IPS-18a (cell line): ENCODE data around the gene AJM1.

ENCODE experiments used
- H3K27ac ChIP-seq: one replicate; pipeline ENCODE4 v1.5.1; 2013; ENCODE audit warnings: low read length
- H3K27me3 ChIP-seq: one replicate; pipeline ENCODE4 v1.6.1; 2013; ENCODE audit warnings: mild to moderate bottlenecking, low read length; ENCODE audit not compliant: control insufficient read depth, insufficient read depth
- H3K36me3 ChIP-seq: one replicate; pipeline ENCODE4 v1.6.1; 2013; ENCODE audit warnings: low read depth, low read length; ENCODE audit not compliant: control insufficient read depth
- H3K4me1 ChIP-seq: one replicate; pipeline ENCODE4 v1.6.1; 2013; ENCODE audit warnings: low read depth, low read length; ENCODE audit not compliant: control insufficient read depth
- H3K4me3 ChIP-seq: one replicate; pipeline ENCODE4 v1.5.1; 2013; ENCODE audit warnings: low read length
- H3K9ac ChIP-seq: one replicate; pipeline ENCODE4 v1.6.1; 2013; ENCODE audit warnings: mild to moderate bottlenecking, low read length, moderate library complexity
- H3K9me3 ChIP-seq: one replicate; pipeline ENCODE4 v1.6.1; 2013; ENCODE audit warnings: low read depth, low read length; ENCODE audit not compliant: control insufficient read depth

Gene AJM1

DNA sequence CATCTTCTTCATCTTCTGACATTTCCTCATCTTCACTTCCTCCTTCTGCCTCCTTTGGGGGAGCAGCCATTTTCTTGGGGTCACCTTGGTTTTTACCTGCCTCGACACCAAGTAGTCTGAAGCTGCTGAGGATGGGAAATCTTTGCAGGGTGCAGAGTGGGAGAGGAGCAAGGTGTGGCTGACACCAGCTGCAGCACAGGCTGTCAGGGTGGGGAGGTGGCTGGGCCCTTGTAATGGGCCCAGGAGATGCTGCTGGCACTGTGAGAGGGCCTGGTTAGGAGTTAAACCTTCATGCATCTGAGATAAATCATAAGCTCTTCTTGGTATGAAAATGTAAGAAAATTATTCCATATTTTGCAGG lies 26.9 kb upstream of the AJM1 start:
- H3K4me3 ChIP-seq: no peak overlapping the region
- H3K27me3 ChIP-seq: no peaks in the 10 kb centered on the region
- no peaks in the 10 kb centered on the region for H3K9me3 ChIP-seq
- H3K4me1 ChIP-seq: no peaks in the 10 kb centered on the region
- H3K9ac ChIP-seq: no peak overlapping the region
- H3K27ac ChIP-seq: no peak overlapping the region
- peaks cover 7% of the 10 kb centered on the region for H3K36me3 ChIP-seq

DNA sequence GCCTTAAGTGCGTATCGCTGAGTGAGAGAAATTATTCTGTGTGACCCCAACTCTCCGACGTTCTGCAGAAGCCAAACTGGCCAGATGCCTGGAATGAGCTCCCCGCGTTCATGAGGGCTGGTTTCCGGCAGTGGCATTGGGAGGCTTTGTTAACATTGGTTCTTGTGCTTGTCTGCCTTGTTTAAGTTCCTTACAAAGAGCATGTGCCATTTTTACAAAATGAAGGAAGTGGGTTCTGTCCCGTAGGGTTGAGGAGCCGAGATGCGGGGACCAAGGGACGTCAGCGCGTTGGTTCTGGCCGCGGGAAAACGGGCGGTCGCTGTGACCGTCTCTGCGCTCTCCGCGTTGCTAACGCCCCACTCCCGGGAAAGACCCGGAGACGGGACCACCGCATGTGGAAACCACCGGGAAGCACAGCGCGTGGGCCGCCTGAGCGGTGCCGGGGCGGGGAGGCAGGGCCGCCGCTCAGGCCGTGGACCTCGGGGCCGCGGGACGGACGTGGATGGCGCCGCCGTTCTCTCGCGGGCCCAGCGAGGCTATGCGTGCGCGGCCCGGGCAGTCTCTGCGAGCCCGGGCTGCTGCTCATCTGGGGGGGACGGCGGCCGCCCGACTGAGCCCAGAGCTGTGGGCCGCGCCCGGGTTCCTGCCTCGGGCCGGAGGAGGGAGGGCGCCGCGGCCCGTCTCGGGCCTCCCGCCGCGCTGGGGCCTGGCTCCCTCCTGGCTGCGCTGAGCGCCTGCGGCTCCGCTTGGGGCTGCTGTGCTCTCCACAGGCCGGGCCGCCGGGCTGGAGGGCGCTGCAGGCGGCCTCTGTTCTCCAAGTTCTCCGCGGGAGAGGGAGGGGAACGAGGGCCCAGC lies 21.1 kb upstream of the AJM1 start:
- H3K4me3 ChIP-seq: peak overlapping the region; percentile 60

DNA sequence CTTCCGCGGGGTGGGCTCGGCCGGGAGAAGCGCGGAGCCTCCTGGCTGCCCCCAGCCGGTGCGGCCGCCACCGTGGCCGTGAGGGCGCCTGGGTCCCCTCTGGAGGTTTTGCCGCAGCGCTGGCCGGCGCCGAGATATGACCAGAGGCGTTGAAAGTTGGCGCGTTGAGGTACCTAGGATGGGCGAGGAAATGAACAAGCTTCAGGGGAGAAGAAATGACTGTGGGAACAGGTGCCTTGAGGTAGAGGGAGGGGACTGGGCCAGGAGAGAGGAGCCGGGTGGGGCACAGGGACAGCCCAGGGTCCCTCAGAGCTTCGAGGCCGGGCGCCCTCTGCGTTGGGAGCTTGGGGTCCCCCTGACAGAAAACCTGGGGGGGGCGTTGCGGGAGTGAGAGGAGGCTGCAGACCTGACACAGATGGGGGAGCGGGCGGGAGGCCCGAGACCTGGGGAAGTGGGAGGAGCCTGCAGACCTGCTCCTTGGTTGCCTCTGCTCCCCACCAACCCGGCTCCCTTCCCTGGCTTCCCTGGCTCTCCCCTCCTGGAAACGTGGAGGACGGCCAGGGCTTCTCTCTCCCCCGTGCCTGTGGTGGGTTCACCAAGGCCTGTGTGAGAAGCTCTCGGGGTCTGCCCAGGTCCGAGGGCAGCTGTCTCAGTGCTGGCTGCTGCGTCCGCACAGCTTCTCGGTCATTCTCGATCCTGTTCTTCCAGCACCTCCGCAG lies 20.3 kb upstream of the AJM1 start:
- Histone ChIP-seq H3K4me3 (peak overlapping the region; percentile 60), H3K9me3 (no peaks in the 10 kb centered on the region), H3K27ac (no peak overlapping the region), H3K4me1 (peaks cover 5% of the 10 kb centered on the region), H3K27me3 (peaks cover 7% of the 10 kb centered on the region), H3K36me3 (peaks cover 19% of the 10 kb centered on the region), H3K9ac (no peak overlapping the region)

More for the DNA sequence above, 21.1 kb upstream of the AJM1 start:
- H3K9ac ChIP-seq: peak overlapping the region; percentile 12
- no peak overlapping the region for H3K27ac ChIP-seq
- peaks cover 7% of the 10 kb centered on the region for H3K27me3 ChIP-seq
- H3K36me3 ChIP-seq: peaks cover 15% of the 10 kb centered on the region
- H3K4me1 ChIP-seq: peaks cover 5% of the 10 kb centered on the region
- H3K9me3 ChIP-seq: no peaks in the 10 kb centered on the region

DNA sequence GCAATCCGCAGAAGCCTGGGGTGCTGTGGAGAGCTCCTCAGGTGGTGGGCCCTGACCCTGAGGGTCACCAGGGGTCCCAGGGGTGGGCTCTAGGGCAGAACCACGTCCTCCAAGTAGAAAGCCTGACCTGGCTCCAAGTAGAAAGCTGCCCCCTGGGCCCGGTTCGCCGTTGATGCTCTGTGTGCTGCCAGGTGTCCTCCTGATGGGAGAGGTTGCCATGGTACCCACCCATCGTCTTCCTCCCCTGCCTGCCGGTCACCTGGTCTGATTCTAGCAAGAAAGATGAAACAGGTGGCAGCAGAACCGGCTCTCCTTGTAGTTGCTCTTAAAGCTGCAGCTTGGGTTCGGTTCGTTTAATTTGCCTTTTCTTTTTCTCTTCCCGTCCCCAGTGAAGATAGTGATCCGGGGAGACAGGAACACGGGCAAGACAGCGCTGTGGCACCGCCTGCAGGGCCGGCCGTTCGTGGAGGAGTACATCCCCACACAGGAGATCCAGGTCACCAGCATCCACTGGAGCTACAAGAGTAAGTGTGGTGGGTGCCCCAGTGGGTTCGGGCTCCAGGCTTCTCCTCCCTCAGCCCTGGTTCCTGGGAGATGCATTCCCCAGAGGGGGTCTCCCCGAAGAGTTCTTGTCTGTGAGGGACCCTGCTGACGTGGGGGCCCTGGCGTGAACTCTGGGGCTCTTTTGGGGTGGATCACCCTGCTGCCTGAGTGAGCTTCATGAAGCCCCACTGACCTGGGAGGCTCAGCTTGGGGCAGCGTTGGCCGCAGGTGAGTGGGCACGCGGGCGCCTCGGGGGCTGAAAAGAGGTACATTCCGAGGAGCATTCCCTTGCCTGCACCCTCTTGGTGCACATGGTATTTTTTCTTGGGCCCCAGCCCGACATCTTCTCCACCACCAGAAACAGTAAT lies 18.9 kb upstream of the AJM1 start:
- Histone ChIP-seq H3K9me3 (no peaks in the 10 kb centered on the region), H3K4me3 (no peak overlapping the region), H3K9ac (no peak overlapping the region), H3K27ac (no peak overlapping the region), H3K27me3 (peaks cover 7% of the 10 kb centered on the region), H3K36me3 (peaks cover 28% of the 10 kb centered on the region), H3K4me1 (peaks cover 5% of the 10 kb centered on the region)

DNA sequence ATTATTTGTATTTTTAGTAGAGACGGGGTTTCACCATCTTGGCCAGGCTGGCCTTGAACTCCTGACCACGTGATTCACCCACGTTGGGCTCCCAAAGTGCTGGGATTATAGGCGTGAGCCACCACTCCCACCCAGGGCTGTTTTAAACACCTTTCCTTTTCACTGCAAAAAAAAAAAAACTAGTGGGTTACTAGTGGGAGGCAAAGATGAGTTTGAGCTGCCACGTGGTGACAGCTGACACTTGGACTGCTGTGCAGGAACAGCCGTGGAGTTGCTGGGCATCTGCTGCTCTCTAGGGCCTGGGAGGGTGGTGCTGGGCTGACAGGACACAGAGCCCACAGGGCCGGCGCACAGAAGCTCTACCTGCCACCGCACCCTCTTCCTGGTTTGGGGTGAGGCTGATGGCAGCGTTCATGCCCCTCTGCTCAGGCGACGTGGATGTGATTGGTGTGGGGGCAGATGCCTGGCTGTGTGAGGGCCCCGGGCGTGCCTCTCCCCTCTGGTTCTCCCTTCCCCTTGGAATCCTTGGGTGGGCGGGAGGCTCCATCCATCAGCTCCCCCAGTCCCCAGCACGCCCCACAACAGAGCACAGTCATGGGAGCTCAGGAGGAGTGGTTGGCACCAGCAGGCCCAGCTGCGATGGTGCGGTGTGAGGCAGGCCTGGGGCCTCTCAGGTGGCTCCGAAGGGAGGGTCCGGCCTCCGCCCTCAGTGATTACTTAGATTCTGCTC lies 17.6 kb upstream of the AJM1 start:
- Histone ChIP-seq H3K4me1 (peaks cover 5% of the 10 kb centered on the region), H3K9me3 (no peaks in the 10 kb centered on the region), H3K27ac (no peak overlapping the region), H3K36me3 (peaks cover 38% of the 10 kb centered on the region), H3K4me3 (no peak overlapping the region), H3K9ac (no peak overlapping the region), H3K27me3 (peaks cover 7% of the 10 kb centered on the region)

DNA sequence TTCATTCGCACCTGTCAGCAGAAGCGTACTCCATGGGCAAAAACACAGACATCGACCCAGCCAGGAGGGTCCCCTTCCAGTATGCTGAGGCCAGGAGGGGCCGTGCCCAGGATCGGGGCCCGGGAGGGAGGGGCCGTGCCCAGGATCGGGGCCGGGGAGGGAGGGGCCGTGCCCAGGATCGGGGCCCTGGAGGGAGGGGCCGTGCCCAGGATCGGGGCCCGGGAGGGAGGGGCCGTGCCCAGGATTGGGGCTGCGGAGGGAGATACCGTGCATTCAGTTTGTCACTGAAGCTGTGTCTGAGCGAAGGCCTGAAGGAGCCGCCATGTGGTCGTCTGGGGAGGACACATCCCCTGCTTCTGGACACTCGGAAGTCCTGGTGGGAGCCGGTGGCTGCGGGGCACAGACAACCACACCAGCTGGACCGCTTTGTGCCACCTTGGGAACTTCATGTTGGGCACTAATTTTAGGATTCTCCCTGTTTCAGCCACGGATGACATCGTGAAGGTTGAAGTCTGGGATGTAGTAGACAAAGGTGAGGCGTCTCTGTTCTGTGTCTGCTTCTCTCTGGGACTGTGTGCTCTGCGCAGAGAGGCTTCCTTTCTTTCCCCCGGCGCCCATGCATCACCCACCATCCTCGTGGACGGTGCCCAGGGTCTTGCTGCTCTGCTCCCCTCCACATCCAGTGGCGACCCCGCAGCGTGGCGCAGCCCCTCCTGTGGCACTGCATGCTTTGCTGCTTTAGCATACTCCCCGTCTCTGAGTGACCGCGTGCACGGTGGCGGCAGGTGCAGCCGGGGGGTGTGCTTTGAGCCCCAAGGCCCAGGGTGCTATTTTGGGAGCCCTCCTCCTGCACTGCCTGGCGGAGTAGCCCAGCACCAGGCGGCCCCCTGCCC lies 16.7 kb upstream of the AJM1 start:
- Histone ChIP-seq H3K4me3 (no peak overlapping the region), H3K36me3 (peaks cover 47% of the 10 kb centered on the region), H3K27me3 (peaks cover 6% of the 10 kb centered on the region), H3K4me1 (peaks cover 5% of the 10 kb centered on the region), H3K27ac (no peak overlapping the region), H3K9ac (no peak overlapping the region), H3K9me3 (no peaks in the 10 kb centered on the region)

DNA sequence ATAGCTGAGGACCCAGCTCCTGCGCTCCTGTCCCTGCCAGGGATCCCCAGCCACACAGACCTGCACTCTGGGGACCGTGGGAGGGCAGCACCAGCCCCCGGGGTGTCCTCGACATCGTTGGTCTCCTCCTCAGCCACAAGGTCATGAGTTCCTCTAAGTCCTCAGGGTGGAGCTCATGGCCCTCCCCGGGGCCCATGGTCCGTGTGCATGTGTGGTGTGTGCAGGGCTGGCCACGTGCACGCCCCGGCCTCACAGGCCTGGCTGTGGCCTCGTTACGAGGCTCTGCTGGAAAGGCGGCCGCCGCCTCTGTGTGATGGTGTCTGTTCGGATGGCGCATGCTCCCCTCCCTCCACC lies 16.1 kb upstream of the AJM1 start:
- no peak overlapping the region for H3K9ac ChIP-seq
- no peak overlapping the region for H3K4me3 ChIP-seq
- no peaks in the 10 kb centered on the region for H3K27me3 ChIP-seq
- H3K4me1 ChIP-seq: no peaks in the 10 kb centered on the region
- H3K9me3 ChIP-seq: no peaks in the 10 kb centered on the region
- peaks cover 53% of the 10 kb centered on the region for H3K36me3 ChIP-seq
- no peak overlapping the region for H3K27ac ChIP-seq

DNA sequence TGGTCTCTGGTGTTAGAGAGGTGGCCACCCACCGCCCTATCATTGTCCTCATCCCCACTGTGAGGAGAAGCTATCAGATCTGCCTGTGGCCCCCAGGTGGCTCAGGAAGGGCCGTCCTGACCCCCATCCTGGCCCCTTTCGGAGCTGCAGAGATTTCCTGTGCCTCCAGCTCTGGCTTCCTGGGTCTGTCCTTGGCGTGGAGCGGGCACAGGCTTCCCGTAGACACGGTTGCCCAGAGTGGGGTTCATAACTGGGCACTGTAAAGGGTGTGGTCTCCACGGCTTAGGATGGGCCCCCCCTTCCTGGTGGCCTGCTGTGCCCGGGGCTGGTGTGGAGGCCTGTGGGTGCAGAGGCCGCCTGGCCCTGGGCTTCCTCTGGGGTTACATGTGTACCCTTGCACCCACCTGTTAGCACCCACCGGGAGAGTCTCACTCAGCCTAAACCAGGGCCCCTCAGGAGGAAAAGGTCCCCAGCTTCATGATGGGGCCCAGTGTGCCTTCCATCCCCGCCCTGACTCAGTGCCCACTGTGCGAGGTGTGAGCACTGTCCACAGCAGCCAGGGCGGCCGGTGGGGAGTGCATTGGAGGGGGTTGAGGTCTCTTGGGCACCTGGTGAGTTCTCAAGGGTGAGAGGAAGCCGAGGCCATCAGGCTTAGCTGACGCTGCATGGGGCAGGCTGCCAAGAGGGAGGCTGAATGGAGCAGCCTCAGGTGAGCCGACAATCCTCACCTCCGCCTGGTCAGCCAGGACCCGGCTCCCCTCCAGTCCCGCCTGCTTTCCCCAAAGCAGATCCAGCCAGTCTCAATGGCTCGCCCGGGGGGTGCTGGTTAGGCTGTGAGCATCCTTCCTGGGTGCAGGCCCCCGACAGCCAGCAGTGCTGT lies 15.3 kb upstream of the AJM1 start:
- H3K27ac ChIP-seq: no peak overlapping the region
- no peaks in the 10 kb centered on the region for H3K4me1 ChIP-seq
- H3K4me3 ChIP-seq: no peak overlapping the region
- no peak overlapping the region for H3K9ac ChIP-seq
- H3K9me3 ChIP-seq: no peaks in the 10 kb centered on the region
- H3K27me3 ChIP-seq: no peaks in the 10 kb centered on the region
- peaks cover 54% of the 10 kb centered on the region for H3K36me3 ChIP-seq

DNA sequence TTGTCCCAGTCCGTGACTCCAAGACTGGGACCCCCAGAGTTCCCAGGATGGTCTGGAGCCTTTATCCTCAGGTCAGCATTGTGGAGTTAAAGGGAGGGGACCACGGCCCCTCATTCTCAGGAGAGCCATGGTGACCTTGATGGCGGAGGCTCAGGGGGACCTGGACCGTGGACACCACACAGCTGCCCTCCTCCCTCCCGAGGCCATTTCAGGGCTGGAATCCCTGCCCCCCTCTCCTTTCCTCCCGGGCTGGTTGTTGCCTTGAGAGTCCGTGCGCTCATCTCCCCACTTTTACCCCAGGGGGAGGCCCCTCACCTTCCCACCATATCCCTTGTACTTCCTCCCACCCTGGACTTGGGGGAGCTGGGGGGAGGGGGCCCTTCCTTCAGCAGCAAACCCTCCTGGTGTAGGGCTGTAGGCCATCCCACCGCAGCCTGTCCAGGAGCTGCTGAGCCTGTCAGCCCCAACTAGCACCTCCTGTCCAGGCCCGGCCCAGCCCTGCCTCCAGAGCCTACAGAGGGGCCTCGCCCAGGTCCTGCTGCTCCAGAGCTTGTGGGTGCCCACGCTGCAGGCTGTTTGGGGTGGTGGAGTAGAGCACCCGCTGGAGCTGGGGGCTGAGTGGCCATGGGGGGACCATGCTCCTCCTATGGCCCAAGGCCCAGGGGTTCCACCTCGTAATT lies 14.3 kb upstream of the AJM1 start:
- H3K9ac ChIP-seq: no peak overlapping the region
- no peak overlapping the region for H3K4me3 ChIP-seq
- no peaks in the 10 kb centered on the region for H3K27me3 ChIP-seq
- H3K4me1 ChIP-seq: no peaks in the 10 kb centered on the region
- peaks cover 60% of the 10 kb centered on the region for H3K36me3 ChIP-seq
- H3K9me3 ChIP-seq: no peaks in the 10 kb centered on the region
- no peak overlapping the region for H3K27ac ChIP-seq
